HepG2 (cell line): ENCODE measurements around the gene ACTN3. TPM values are rescaled to one million over a fixed set of nuclear protein-coding genes. Genes with fewer than 3 reads are reported as not detected.

Source experiments
- ASH2L ChIP-seq: fragments of 300-600, 200-600 bp; sonication (generic); IDR thresholded peaks from 2 replicates; pipeline ENCODE4 v1.7.0; 2017; ENCODE audit warnings: low read depth, mild to moderate bottlenecking, moderate library complexity, mixed read lengths, low read length; ENCODE audit not compliant: insufficient read length
- HIVEP1 ChIP-seq: sonication (generic); formaldehyde crosslinking; IDR thresholded peaks from 2 replicates; pipeline ENCODE4 v1.4.0; 2020; ENCODE audit warnings: mild to moderate bottlenecking, missing genetic modification reagents
- HMGA1 ChIP-seq: sonication (generic); formaldehyde crosslinking; conservative IDR thresholded peaks from 2 replicates; pipeline ENCODE4 v1.4.0; 2020; ENCODE audit warnings: missing genetic modification reagents
- HNRNPL ChIP-seq: fragments of 200-400 bp; formaldehyde crosslinking; IDR thresholded peaks from 2 replicates; pipeline ENCODE4 v1.6.1; 2017; ENCODE audit warnings: mild to moderate bottlenecking, low read depth, low read length
- MLX ChIP-seq: IDR thresholded peaks from 2 replicates; pipeline ENCODE4 v1.6.1; 2016
- POLR2AphosphoS2 ChIP-seq: IDR thresholded peaks from 2 replicates; pipeline ENCODE4 v1.6.1; 2011; ENCODE audit warnings: low read depth, low read length, improper control_type of control experiment
- SP2 ChIP-seq: sonication (generic); formaldehyde crosslinking; IDR thresholded peaks from 2 replicates; pipeline ENCODE4 v1.5.1; 2020; ENCODE audit warnings: mild to moderate bottlenecking, missing genetic modification reagents
- ZMYM3 ChIP-seq: sonication (generic); formaldehyde crosslinking; IDR thresholded peaks from 2 replicates; pipeline ENCODE4 v1.5.1; 2020; ENCODE audit warnings: mild to moderate bottlenecking, missing genetic modification reagents
- ZNF18 ChIP-seq: sonication (generic); formaldehyde crosslinking; IDR thresholded peaks from 2 replicates; pipeline ENCODE4 v1.8.0; 2022; ENCODE audit warnings: mild to moderate bottlenecking, missing genetic modification reagents; ENCODE audit not compliant: insufficient replicate concordance
- ZNF276 ChIP-seq: sonication (generic); formaldehyde crosslinking; IDR thresholded peaks from 2 replicates; pipeline ENCODE4 v1.4.0; 2020; ENCODE audit warnings: mild to moderate bottlenecking, low read depth, missing genetic modification reagents
- ZNF280B ChIP-seq: sonication (generic); formaldehyde crosslinking; IDR thresholded peaks from 2 replicates; pipeline ENCODE4 v1.5.0; 2020; ENCODE audit warnings: missing genetic modification reagents, mild to moderate bottlenecking, borderline replicate concordance
- ZNF629 ChIP-seq: sonication (generic); formaldehyde crosslinking; conservative IDR thresholded peaks from 2 replicates; pipeline ENCODE4 v1.5.0; 2020; ENCODE audit warnings: missing genetic modification reagents
- polyA plus RNA-seq, 8 experiments: library from polyadenylated mRNA; depleted of rRNA in 3 of 8; stranded (reverse) in 7 of 8; unstranded in 1 of 8; fragments of >200 nt; fragmentation: Illumina TruSeq in 4 of 8; extraction: Trizol in 4 of 8; gene quantifications; 2 replicates each; pipeline versions ENCODE4 v1.2.1 to v1.2.3, GENCODE V29; 2011 to 2016; ENCODE audit warnings: low read depth in 4 of 8, missing spikeins in 1 of 8, mixed read lengths in 1 of 8; ENCODE audit not compliant: insufficient read depth in 1 of 8
- total RNA-seq, 5 experiments: library from RNA; depleted of rRNA; stranded (reverse); fragments of >200 nt; fragmentation: Illumina TruSeq; extraction: Trizol; gene quantifications; 2 replicates each; pipeline ENCODE4 v1.2.3, GENCODE V29; 2016; ENCODE audit warnings: low read depth in 1 of 5

ACTN3 gene
- total and polyA plus RNA-seq, 2 of the 13 experiments (the other 11 are each of a cell fraction or from before 2014, with no cell fraction given): 0.04 to 0.09 TPM

GRCh38 chr11:66556086-66556485, 9.4 kb downstream of the ACTN3 start (continued):
- TF ChIP-seq ZNF280B (CRISPR knock-in tag) (no peak), HIVEP1 (CRISPR knock-in tag) (no peak), ASH2L (no peak), POLR2AphosphoS2 (no peak), ZMYM3 (CRISPR knock-in tag) (no peak), MLX (CRISPR knock-in tag) (no peak), ZNF276 (CRISPR knock-in tag) (no peak), ZNF18 (CRISPR knock-in tag) (no peak), HNRNPL (no peak), SP2 (CRISPR knock-in tag) (no peak), HMGA1 (CRISPR knock-in tag) (no peak), ZNF629 (no peak)
